GM19351 (cell line): ENCODE results near the gene ATP8B1.

ENCODE experiments used
- ATAC-seq: cut with Tn5 transposase; IDR thresholded peaks from one replicate; pipeline ENCODE4 v1.9.1; 2021; ENCODE audit warnings: mild to moderate bottlenecking, moderate library complexity; ENCODE audit not compliant: unreplicated experiment

Gene ATP8B1

DNA sequence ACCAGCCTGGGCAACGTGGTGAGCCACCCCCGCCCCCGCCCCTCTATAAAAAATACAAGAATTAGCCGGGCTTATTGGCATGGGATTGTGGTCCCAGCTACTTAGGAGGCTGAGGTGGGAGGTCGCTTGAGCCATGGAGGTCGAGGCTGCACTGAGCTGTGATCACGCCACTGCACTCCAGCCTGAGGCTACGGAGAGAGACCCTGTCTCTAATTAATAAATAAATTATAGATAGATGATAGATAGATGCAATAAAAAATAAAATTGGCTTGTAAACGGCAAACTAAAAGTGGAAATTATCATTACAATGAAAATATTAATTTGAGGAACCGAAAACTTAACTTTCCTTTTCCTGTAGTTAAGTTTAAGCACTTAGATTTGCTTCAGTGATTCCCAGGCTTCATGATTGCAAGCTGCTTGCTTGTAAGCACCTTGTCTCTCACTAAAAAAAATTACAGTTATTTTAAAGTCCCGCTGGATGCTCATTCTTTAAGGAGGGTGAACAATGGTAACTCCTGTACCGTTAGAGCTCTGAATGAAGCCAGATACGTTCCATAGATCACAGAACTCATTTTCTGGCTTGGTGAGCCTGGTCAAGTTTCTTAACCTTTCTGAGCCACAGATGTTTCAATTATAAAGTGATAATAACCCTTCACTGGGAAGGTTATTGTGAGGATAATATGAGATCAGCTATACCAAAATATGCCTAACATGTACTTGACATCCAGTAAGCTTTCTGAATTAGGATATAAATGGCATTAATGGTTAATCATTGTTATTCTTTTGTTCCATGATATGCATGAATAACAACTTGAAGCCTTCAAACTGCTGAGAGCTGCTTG lies 172.1 kb downstream of the ATP8B1 start:
- peak; percentile 54 for ATAC-seq

DNA sequence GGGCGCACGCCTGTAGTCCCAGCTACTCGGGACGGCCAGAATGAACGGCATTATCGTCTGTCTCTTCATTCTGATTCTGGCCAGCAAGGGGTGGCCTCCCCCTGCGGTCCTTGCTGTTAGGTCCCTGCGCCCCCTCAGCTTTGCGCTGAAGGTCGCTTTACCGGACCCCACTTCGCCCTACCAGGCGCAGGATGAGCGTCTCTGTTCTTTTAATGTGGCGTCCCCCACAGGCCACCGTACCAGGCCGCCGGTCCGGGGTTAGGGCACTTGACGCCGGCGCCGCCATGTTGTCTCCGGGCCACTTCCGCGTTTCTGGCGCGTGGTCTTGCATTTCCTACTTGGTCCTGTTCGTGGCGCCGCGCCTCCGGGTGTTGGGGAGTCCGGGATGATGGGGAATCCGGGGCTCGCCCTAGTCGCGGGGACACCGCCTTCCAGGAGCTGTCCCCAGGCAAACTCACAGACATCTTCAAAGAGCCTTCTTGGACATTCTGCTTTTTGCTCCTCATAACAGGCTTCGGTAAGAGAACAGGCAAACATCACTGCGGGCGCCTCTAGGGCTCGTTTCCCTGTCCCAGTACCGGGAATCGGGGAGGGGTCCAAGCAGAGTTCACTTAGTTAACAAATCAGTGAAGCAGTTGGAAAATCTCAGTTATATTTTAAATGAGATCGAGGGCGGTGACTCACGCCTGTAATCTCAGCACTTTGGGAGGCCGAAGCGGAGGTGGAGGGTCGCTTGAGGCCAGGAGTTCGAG lies 172.9 kb downstream of the ATP8B1 start:
- peak; percentile 84 for ATAC-seq

DNA sequence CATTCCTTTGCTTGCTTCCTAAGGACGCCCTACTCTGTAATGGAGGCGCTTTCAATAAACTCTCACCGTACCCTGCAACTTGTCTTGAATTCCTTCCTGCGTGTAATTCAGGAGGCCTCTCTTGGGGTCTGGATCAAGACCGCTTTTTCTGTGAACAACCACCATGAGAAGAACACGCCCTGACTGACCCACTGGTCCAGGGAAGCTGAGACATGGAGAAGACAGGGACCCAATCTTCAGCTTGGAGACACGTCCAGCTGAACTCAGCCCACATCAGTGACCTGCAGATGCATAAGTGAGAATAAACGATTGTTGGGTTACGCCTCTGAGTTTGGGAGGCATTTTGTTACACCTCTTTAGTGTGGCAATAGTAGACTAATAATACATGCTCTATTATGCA lies 173.7 kb downstream of the ATP8B1 start:
- no peak for ATAC-seq

DNA sequence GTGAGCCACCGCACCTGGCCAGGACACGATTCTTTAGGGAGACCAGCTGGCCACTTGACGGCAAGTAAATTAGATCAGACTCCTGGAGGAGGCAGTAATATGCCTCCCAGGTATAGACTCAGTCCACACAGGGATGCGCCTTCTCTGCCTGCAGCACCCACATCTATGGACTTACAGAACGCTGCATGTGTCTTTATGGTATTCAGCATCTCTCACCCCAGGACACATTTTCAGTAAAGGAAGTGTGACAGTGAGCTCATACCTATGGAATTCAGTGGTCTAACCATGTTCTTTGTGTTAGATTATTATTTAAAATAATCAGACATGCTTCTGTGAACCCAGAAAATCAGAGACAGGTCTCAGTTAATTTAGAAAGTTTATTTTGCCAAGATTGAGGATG lies 175.6 kb downstream of the ATP8B1 start:
- no peak for ATAC-seq

DNA sequence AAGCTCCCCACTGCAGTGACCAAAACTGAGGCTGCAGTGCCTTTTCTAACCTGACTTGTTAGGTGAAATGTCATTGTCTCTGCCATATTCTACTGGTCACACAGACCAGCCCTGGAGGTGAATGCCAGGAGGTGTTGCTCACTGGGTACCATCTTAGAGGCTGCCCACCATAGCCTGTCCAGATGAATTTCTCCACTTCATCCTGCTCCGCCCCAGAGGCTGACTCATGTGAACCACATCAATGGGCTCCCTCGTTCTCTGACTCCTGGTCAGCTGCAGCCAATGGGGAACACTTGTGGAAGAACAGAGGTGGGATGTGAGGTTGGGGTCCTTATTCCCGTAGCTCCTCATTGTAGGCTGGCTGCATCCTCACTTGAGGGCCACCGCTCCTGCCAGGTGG lies 178.1 kb downstream of the ATP8B1 start:
- ATAC-seq, result no peak

DNA sequence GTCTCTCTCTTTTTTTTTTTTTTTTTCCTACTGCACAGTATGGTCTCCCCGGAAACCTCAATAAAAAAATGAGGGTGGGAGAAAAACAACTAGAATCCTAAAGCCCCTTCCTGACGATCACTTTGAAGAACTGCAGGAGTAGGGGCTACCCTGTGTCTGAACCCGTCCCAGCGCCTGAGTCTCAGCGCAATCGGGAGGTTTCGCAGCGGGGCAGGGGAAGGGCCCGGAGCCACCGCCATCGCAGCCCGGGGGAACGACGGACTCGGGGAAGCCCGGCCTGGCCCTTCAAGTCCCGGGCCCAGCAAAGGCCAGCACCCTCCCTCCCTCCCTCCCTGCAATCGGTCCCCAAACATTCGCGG lies 181.9 kb downstream of the ATP8B1 start:
- peak; percentile 22 for ATAC-seq

DNA sequence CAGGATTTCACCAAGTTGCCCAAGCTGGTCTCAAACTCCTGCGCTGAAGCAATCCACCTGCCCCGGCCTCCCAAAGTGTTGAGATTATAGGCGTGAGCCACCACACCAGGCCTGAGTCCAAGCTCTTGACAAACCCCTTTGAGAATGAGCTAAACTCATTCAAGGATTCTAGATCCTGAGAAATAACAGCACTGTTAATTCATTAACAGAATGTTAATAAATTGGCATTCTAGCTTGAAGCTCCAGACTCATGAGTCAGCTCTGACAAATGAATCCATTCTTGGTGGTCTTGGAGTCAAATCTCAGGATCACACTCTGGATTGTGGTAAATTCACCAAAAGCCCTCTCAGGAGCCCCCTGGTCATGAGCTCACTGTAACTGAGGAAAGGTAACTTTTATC lies 183.2 kb downstream of the ATP8B1 start:
- no peak for ATAC-seq

DNA sequence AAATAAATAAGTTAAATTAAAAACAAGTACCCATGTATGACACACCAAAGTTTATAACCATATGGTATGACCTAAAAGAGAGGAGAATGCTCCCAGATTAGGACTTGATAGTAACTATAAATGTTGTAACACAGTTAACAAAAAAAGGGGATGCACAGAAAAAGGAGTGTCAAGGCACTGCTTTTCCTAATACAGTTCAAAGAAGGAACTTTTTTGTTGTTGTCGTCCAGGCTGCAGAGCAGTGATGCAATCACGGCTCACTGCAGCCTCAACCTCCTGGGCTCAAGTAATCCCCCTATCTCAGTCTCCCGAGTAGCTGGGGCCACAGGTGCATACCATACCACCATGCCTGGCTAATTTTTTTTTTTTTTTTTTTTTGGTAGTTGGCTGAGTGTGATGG lies 184.2 kb downstream of the ATP8B1 start:
- no peak for ATAC-seq

DNA sequence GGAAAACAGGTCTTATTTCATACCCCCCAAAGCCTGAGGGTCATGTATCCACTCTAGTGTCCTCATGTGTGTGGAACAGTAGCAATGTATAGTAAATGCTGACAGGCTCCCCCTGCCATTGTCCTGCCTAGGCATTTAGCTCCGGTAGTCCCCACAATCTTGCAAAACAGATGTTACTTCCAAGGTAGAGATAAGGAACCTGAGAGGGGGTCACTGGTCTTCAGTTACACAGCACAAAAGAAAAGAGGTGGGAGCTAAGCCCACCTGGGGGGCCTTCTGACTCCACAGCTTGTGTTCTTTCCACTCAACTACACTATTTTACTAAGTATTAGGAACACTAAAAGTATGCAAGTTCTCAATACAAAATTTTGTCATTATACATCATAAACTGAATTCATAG lies 199.2 kb downstream of the ATP8B1 start:
- no peak for ATAC-seq
